ENCODE data around the gene SLC26A9.
A peak's percentile ranks its signal among the peaks of the same experiment; 100 is the strongest.

Gene SLC26A9

GRCh38 chr1:205945069-205945468, 1.8 kb upstream of the SLC26A9 start:
- DNase-seq = no peak

- no peak for DNase-seq
These were observed 1.3 kb upstream of the SLC26A9 start for GRCh38 chr1:205944525-205944924.

GRCh38 chr1:205942631-205943159, 561 bp downstream of the SLC26A9 start:
- no peak for DNase-seq

- no peak for DNase-seq
These were observed 2.5 kb downstream of the SLC26A9 start for GRCh38 chr1:205940710-205941109.

- DNase-seq = peak; percentile 30
These were observed 3.4 kb downstream of the SLC26A9 start for GRCh38 chr1:205939690-205940330.

- no peak for DNase-seq
These were observed 4.6 kb downstream of the SLC26A9 start for GRCh38 chr1:205938682-205939081.

- DNase-seq = no peak
These were observed 6.2 kb downstream of the SLC26A9 start for GRCh38 chr1:205936846-205937586.

GRCh38 chr1:205936311-205936710, 6.9 kb downstream of the SLC26A9 start:
- no peak for DNase-seq

GRCh38 chr1:205935869-205936268, 7.4 kb downstream of the SLC26A9 start:
- DNase-seq = no peak

GRCh38 chr1:205934788-205935187, 8.5 kb downstream of the SLC26A9 start:
- DNase-seq = no peak

- no peak for DNase-seq
These were observed 9.3 kb downstream of the SLC26A9 start for GRCh38 chr1:205933671-205934618.

- no peak for DNase-seq
These were observed 10.5 kb downstream of the SLC26A9 start for GRCh38 chr1:205932776-205933175.

- no peak for DNase-seq
These were observed 12.4 kb downstream of the SLC26A9 start for GRCh38 chr1:205930799-205931281.

- DNase-seq = no peak
These were observed 13.1 kb downstream of the SLC26A9 start for GRCh38 chr1:205930195-205930577.

- DNase-seq = no peak
These were observed 13.6 kb downstream of the SLC26A9 start for GRCh38 chr1:205929496-205930194.

- no peak for DNase-seq
These were observed 14.9 kb downstream of the SLC26A9 start for GRCh38 chr1:205928317-205928716.

- no peak for DNase-seq
These were observed 15.6 kb downstream of the SLC26A9 start for GRCh38 chr1:205927676-205928075.

GRCh38 chr1:205927247-205927646, 16.0 kb downstream of the SLC26A9 start:
- no peak for DNase-seq

- DNase-seq = no peak
These were observed 16.6 kb downstream of the SLC26A9 start for GRCh38 chr1:205926636-205927035.

GRCh38 chr1:205926213-205926612, 17.0 kb downstream of the SLC26A9 start:
- no peak for DNase-seq

GRCh38 chr1:205925736-205926135, 17.5 kb downstream of the SLC26A9 start:
- DNase-seq = no peak

- DNase-seq = no peak
These were observed 18.8 kb downstream of the SLC26A9 start for GRCh38 chr1:205924460-205924790.

All from COR-L47 (cell line).